Globus pallidus (tissue), 1 donor: ENCODE results near the gene ZDHHC16.
"Not testable (repeated sequence)": the region's sequence is repeated elsewhere in the genome, so short reads cannot be mapped to it uniquely, and the experiment has no call there.

Experiments used
- DNase-seq: peaks from one replicate; pipeline ENCODE4 v3.0.0-alpha.2; 2015; ENCODE audit warnings: low spot score

ZDHHC16 gene

GRCh38 chr10:97434557-97434956 lies 11.4 kb upstream of the ZDHHC16 start:
- DNase-seq, result no peak

GRCh38 chr10:97435211-97435610 lies 10.8 kb upstream of the ZDHHC16 start:
- DNase-seq, result no peak

GRCh38 chr10:97442277-97442676 lies 3.7 kb upstream of the ZDHHC16 start:
- no peak for DNase-seq

GRCh38 chr10:97444212-97444611 lies 1.8 kb upstream of the ZDHHC16 start:
- DNase-seq, result no peak

- no peak for DNase-seq
Observed at GRCh38 chr10:97445357-97445721, 636 bp upstream of the ZDHHC16 start.

- DNase-seq, result no peak
Observed at GRCh38 chr10:97450828-97451227, 4.9 kb downstream of the ZDHHC16 start.

GRCh38 chr10:97451605-97452004 lies 5.6 kb downstream of the ZDHHC16 start:
- no peak for DNase-seq

GRCh38 chr10:97452352-97452751 lies 6.4 kb downstream of the ZDHHC16 start:
- no peak for DNase-seq

GRCh38 chr10:97454330-97455036 lies 8.5 kb downstream of the ZDHHC16 start:
- DNase-seq, result no peak

GRCh38 chr10:97456034-97456685 lies 10.2 kb downstream of the ZDHHC16 start:
- DNase-seq, result no peak

GRCh38 chr10:97456686-97457065 lies 10.7 kb downstream of the ZDHHC16 start:
- no peak for DNase-seq

GRCh38 chr10:97459111-97459510 lies 13.1 kb downstream of the ZDHHC16 start:
- no peak for DNase-seq

GRCh38 chr10:97459933-97460332 lies 14.0 kb downstream of the ZDHHC16 start:
- DNase-seq, result no peak

- no peak for DNase-seq
Observed at GRCh38 chr10:97462309-97462708, 16.3 kb downstream of the ZDHHC16 start.

- peak; percentile 54 for DNase-seq
Observed at GRCh38 chr10:97463363-97464132, 17.6 kb downstream of the ZDHHC16 start.

GRCh38 chr10:97464226-97464625 lies 18.3 kb downstream of the ZDHHC16 start:
- no peak for DNase-seq

GRCh38 chr10:97465982-97466381 lies 20.0 kb downstream of the ZDHHC16 start:
- DNase-seq, result no peak

GRCh38 chr10:97466755-97467154 lies 20.8 kb downstream of the ZDHHC16 start:
- DNase-seq, result no peak

GRCh38 chr10:97468162-97468561 lies 22.2 kb downstream of the ZDHHC16 start:
- DNase-seq, result no peak

- DNase-seq, result not testable (repeated sequence)
Observed at GRCh38 chr10:97468781-97469180, 22.8 kb downstream of the ZDHHC16 start.

GRCh38 chr10:97474918-97475317 lies 28.9 kb downstream of the ZDHHC16 start:
- DNase-seq, result no peak

GRCh38 chr10:97475936-97476594 lies 30.1 kb downstream of the ZDHHC16 start:
- DNase-seq, result no peak

- DNase-seq, result not testable (repeated sequence)
Observed at GRCh38 chr10:97479410-97479809, 33.4 kb downstream of the ZDHHC16 start.
